ENCODE data around the gene FERMT3.

The FERMT3 gene

GRCh38 chr11:64229090-64229743 is 22.7 kb downstream of the FERMT3 start:
- H3K27ac Mint-ChIP-seq = peak overlapping the region; percentile 51 to 89 (median 62)
- TF ChIP-seq CTCF (IDR thresholded peaks at IDR 0.05; ENCODE audit: unreplicated experiment in 3 of 3) = no peak
- no peaks in the 10 kb centered on the region for H3K36me3 Mint-ChIP-seq (ENCODE audit: low read depth)
- peaks cover 36% of the 10 kb centered on the region for H3K4me1 Mint-ChIP-seq
- H3K4me3 Mint-ChIP-seq = peak overlapping the region; percentile 84 to 92 (median 89)
- H3K9me3 Mint-ChIP-seq = no peaks in the 10 kb centered on the region
- peaks cover 4% of the 10 kb centered on the region for H3K27me3 Mint-ChIP-seq (ENCODE audit: low read depth)

DNA sequence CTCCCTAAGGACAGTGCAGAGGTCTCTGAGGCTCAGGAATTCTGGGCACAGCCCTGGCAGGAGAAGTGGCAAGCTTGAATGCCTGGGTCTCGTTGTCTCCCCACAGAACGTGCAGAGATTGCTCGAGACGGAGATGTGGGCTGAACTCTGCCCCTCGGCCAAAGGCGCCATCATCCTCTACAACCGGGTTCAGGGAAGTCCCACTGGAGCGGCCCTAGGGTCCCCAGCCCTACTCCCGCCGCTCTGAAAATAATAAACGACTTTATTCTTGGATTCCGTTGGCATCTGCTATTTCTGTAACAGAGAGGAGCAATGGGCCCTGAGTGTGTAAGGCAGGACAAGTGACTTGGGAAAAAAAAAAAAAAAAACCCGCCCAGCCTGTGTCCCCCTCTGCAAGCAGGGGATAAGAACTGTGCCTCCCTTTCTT is 23.2 kb downstream of the FERMT3 start:
- H3K9me3 Mint-ChIP-seq = no peaks in the 10 kb centered on the region
- H3K27ac Mint-ChIP-seq = peak overlapping the region; percentile 62 to 92 (median 89)
- H3K4me1 Mint-ChIP-seq = peaks cover 36% of the 10 kb centered on the region
- no peak for TF ChIP-seq CTCF (IDR thresholded peaks at IDR 0.05; ENCODE audit: unreplicated experiment in 3 of 3)
- H3K36me3 Mint-ChIP-seq (ENCODE audit: low read depth) = no peaks in the 10 kb centered on the region
- H3K4me3 Mint-ChIP-seq = peak overlapping the region; percentile 84 to 92 (median 89)
- peaks cover 4% of the 10 kb centered on the region for H3K27me3 Mint-ChIP-seq (ENCODE audit: low read depth)

GRCh38 chr11:64230171-64230984 is 23.9 kb downstream of the FERMT3 start, which contains the start of gene DNAJC4:
Gene DNAJC4 (plus strand): TSS chr11:64230548. CDS start chr11:64230855, 307 bp downstream.
- no peak for TF ChIP-seq CTCF (IDR thresholded peaks at IDR 0.05; ENCODE audit: unreplicated experiment in 3 of 3)
- Mint-ChIP-seq H3K4me1 (peaks cover 34% of the 10 kb centered on the region), H3K27me3 (ENCODE audit: low read depth) (peaks cover 4% of the 10 kb centered on the region), H3K36me3 (ENCODE audit: low read depth) (no peaks in the 10 kb centered on the region), H3K9me3 (no peaks in the 10 kb centered on the region), H3K4me3 (peak within 1 kb of the TSS; percentile 84 to 92 (median 89)), H3K27ac (peak within 1 kb of the TSS; percentile 62 to 92 (median 89))

DNA sequence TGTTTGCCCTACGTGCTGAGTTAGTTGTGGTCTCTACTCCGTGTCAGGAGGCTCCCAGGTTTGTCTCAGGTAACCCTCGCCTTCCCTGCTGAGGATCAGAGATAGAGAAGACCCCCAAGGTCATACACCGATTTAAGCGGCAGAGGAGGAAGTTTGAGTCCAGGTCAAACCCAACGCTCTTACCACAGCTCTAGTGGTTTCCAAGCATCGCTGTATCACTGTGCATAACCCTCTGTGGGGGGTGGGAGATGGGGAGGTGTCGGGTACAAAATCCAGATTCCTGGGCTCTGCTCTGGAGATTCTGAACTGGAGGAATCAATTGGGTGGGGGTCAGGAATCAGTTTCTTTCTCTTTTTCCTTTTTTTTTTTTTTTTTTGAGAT is 24.5 kb downstream of the FERMT3 start:
- no peaks in the 10 kb centered on the region for H3K9me3 Mint-ChIP-seq
- H3K4me3 Mint-ChIP-seq = peak overlapping the region; percentile 84 to 92 (median 89)
- no peaks in the 10 kb centered on the region for H3K36me3 Mint-ChIP-seq (ENCODE audit: low read depth)
- no peak for TF ChIP-seq CTCF (IDR thresholded peaks at IDR 0.05; ENCODE audit: unreplicated experiment in 3 of 3)
- H3K27me3 Mint-ChIP-seq (ENCODE audit: low read depth) = peaks cover 4% of the 10 kb centered on the region
- H3K27ac Mint-ChIP-seq = peak overlapping the region; percentile 62 to 92 (median 89)
- H3K4me1 Mint-ChIP-seq = peaks cover 36% of the 10 kb centered on the region

DNA sequence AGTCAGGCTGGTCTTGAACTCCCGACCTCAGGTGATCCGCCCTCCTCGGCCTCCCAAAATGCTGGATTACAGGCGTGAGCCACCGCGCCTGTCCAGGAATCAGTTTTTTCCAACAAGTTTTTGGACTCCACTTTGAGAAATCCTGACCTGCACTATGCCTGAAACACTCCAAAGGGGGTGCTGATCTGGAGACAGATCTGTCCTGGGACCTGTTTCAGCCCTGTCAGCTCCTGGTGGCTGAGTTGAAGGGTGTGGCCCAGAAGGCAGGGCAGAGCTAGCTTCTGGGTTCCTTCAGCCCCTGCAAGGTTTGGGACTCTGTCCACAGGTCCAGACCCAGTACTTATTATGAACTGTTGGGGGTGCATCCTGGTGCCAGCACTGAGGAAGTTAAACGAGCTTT is 25.0 kb downstream of the FERMT3 start:
- no peaks in the 10 kb centered on the region for H3K36me3 Mint-ChIP-seq (ENCODE audit: low read depth)
- peaks cover 4% of the 10 kb centered on the region for H3K27me3 Mint-ChIP-seq (ENCODE audit: low read depth)
- H3K4me3 Mint-ChIP-seq = peak overlapping the region; percentile 84 to 92 (median 89)
- no peaks in the 10 kb centered on the region for H3K9me3 Mint-ChIP-seq
- TF ChIP-seq CTCF (IDR thresholded peaks at IDR 0.05; ENCODE audit: unreplicated experiment in 3 of 3) = no peak
- H3K27ac Mint-ChIP-seq = peak overlapping the region; percentile 29 to 53 (median 32)
- peaks cover 36% of the 10 kb centered on the region for H3K4me1 Mint-ChIP-seq

Data from nephron (organoid).